ENCODE data around the gene DDIAS. TPM values are rescaled to one million over a fixed set of nuclear protein-coding genes. Genes with fewer than 3 reads are reported as not detected.
"Not testable (repeated sequence)": the region's sequence is repeated elsewhere in the genome, so short reads cannot be mapped to it uniquely, and the experiment has no call there.

The DDIAS gene, protein sequence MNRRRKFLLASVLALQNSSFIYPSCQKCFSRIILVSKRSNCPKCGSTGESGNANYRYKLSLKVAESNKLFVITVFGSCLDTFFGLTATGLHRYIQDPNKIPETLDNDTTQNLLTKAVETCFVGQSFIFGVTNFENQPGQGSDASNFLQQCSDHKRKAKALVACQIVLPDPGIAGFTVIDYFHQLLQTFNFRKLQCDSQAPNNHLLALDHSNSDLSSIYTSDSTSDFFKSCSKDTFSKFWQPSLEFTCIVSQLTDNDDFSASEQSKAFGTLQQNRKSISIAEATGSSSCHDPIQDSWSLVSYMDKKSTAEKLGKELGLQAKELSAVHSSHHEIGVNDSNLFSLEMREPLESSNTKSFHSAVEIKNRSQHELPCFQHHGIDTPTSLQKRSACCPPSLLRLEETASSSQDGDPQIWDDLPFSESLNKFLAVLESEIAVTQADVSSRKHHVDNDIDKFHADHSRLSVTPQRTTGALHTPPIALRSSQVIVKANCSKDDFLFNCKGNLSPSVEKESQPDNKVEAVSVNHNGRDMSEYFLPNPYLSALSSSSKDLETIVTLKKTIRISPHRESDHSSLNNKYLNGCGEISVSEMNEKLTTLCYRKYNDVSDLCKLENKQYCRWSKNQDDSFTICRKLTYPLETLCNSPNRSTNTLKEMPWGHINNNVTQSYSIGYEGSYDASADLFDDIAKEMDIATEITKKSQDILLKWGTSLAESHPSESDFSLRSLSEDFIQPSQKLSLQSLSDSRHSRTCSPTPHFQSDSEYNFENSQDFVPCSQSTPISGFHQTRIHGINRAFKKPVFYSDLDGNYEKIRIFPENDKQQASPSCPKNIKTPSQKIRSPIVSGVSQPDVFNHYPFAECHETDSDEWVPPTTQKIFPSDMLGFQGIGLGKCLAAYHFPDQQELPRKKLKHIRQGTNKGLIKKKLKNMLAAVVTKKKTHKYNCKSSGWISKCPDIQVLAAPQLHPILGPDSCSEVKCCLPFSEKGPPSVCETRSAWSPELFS
- 1 to 10 TPM in 3 of 4 donors, under 1 TPM in 1; 0.91 to 2.4 (median 1.4) TPM for total RNA-seq

GRCh38 chr11:82901165-82901921 lies at the start of gene DDIAS:
DDIAS (plus strand) TSS chr11:82901736; CDS start chr11:82914739, 13,003 bp downstream.
- peak; percentile 97 to 99 for DNase-seq (ENCODE audit: low spot score in 2 of 2)
- peak within 1 kb of the TSS; percentile 69 for H3K4me3 ChIP-seq (ENCODE audit: low read depth, poor library complexity, severe bottlenecking)
- WGBS, 2 donors = 0 to 1% methylated on average over 41 to 49 of the region's 49 CpGs
- intact Hi-C loops (cut with DNase I; ENCODE audit: low total_unique reads) = loop anchor here (10.0 kb wide), 1 partner anchor 293 kb away; the partner anchor contains the start of gene ANKRD42
- TF ChIP-seq POLR2A (IDR thresholded peaks at IDR 0.05) = no peak
- TF ChIP-seq, protein P1, sequence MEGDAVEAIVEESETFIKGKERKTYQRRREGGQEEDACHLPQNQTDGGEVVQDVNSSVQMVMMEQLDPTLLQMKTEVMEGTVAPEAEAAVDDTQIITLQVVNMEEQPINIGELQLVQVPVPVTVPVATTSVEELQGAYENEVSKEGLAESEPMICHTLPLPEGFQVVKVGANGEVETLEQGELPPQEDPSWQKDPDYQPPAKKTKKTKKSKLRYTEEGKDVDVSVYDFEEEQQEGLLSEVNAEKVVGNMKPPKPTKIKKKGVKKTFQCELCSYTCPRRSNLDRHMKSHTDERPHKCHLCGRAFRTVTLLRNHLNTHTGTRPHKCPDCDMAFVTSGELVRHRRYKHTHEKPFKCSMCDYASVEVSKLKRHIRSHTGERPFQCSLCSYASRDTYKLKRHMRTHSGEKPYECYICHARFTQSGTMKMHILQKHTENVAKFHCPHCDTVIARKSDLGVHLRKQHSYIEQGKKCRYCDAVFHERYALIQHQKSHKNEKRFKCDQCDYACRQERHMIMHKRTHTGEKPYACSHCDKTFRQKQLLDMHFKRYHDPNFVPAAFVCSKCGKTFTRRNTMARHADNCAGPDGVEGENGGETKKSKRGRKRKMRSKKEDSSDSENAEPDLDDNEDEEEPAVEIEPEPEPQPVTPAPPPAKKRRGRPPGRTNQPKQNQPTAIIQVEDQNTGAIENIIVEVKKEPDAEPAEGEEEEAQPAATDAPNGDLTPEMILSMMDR (IDR thresholded peaks at IDR 0.05) = no peak

- TF ChIP-seq, protein P1 (IDR thresholded peaks at IDR 0.05) = no peak
- no peak for TF ChIP-seq POLR2A (IDR thresholded peaks at IDR 0.05)
- H3K4me3 ChIP-seq (ENCODE audit: low read depth, poor library complexity, severe bottlenecking) = no peak overlapping the region
- intact Hi-C loops (cut with DNase I; ENCODE audit: low total_unique reads) = no loop called here
- no peak for DNase-seq (ENCODE audit: low spot score in 2 of 2)
Measured at GRCh38 chr11:82854242-82854641, 47.3 kb upstream of the DDIAS start.

- WGBS, 2 donors = 93 to 95% methylated on average over 1 of the region's 1 CpG
- H3K4me3 ChIP-seq (ENCODE audit: low read depth, poor library complexity, severe bottlenecking); intact Hi-C loops (cut with DNase I; ENCODE audit: low total_unique reads); DNase-seq (ENCODE audit: low spot score in 2 of 2): not testable (repeated sequence)
Measured at GRCh38 chr11:82854916-82855315, 46.6 kb upstream of the DDIAS start.

- intact Hi-C loops (cut with DNase I; ENCODE audit: low total_unique reads) = no loop called here
- 93 to 94% methylated on average over 2 of the region's 2 CpGs for whole genome bisulfite sequencing, 2 donors
- no peak for DNase-seq (ENCODE audit: low spot score in 2 of 2)
Measured at GRCh38 chr11:82855616-82856015, 45.9 kb upstream of the DDIAS start.

GRCh38 chr11:82857145-82857544 lies 44.4 kb upstream of the DDIAS start:
- no peak overlapping the region for H3K4me3 ChIP-seq (ENCODE audit: low read depth, poor library complexity, severe bottlenecking)
- no peak for DNase-seq (ENCODE audit: low spot score in 2 of 2)
- intact Hi-C loops (cut with DNase I; ENCODE audit: low total_unique reads) = no loop called here
- TF ChIP-seq, protein P1 (IDR thresholded peaks at IDR 0.05) = no peak
- no peak for TF ChIP-seq POLR2A (IDR thresholded peaks at IDR 0.05)
- 96 to 100% methylated on average over 2 of the region's 2 CpGs for WGBS, 2 donors

More at GRCh38 chr11:82855616-82856015, 45.9 kb upstream of the DDIAS start:
- H3K4me3 ChIP-seq (ENCODE audit: low read depth, poor library complexity, severe bottlenecking) = no peak overlapping the region
- TF ChIP-seq, protein P1 (IDR thresholded peaks at IDR 0.05) = no peak

Data from lower leg skin (tissue), 4 donors.